IPS-20b (cell line): ENCODE measurements around the gene KIRREL3.

Source experiments
- H3K27ac ChIP-seq: one replicate; pipeline ENCODE4 v1.5.1; 2013; ENCODE audit warnings: low read length
- H3K27me3 ChIP-seq: 2 replicates; pipeline ENCODE4 v1.6.1; 2013; ENCODE audit warnings: mild to moderate bottlenecking, low read length, inconsistent platforms; ENCODE audit not compliant: insufficient read depth
- H3K36me3 ChIP-seq: 2 replicates; pipeline ENCODE4 v1.6.1; 2013; ENCODE audit warnings: low read depth, mild to moderate bottlenecking, inconsistent platforms, low read length, moderate library complexity; ENCODE audit not compliant: insufficient read depth
- H3K4me1 ChIP-seq: 2 replicates; pipeline ENCODE4 v1.6.1; 2013; ENCODE audit warnings: mild to moderate bottlenecking, control low read depth, inconsistent platforms, low read length, moderate library complexity; ENCODE audit not compliant: insufficient read depth
- H3K4me3 ChIP-seq: 2 replicates; pipeline ENCODE4 v1.5.1; 2013; ENCODE audit warnings: mild to moderate bottlenecking, low read length, inconsistent platforms
- H3K9ac ChIP-seq: 2 replicates; pipeline ENCODE4 v1.6.1; 2013; ENCODE audit warnings: low read depth, mild to moderate bottlenecking, inconsistent platforms, low read length, moderate library complexity
- H3K9me3 ChIP-seq: 2 replicates; pipeline ENCODE4 v1.6.1; 2013; ENCODE audit warnings: mild to moderate bottlenecking, low read depth, low read length, inconsistent platforms; ENCODE audit not compliant: insufficient read depth

KIRREL3 gene

DNA sequence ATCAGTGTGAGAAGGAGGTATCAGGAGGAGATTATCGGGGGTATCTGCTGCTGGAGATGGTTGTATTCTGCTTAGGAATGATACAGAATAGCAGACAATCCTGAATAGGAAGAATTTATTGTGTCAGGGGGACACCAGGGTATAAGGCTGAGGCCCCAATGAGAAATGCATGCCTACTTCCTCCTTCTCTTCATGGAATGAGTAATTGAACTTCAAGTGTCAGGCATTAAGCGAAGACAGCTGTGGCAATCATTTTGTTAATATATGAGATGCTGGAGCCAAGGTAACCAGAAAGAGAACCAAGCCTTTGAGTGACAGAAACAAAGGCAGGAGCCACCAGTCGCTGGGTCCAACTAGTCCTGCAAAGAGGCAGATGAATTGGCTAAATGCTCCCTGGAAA is 49.1 kb downstream of the KIRREL3 start:
- H3K27ac ChIP-seq = no peak overlapping the region
- H3K9me3 ChIP-seq = no peaks in the 10 kb centered on the region
- H3K9ac ChIP-seq = no peak overlapping the region
- no peaks in the 10 kb centered on the region for H3K27me3 ChIP-seq
- no peaks in the 10 kb centered on the region for H3K36me3 ChIP-seq
- no peak overlapping the region for H3K4me3 ChIP-seq
- no peaks in the 10 kb centered on the region for H3K4me1 ChIP-seq

DNA sequence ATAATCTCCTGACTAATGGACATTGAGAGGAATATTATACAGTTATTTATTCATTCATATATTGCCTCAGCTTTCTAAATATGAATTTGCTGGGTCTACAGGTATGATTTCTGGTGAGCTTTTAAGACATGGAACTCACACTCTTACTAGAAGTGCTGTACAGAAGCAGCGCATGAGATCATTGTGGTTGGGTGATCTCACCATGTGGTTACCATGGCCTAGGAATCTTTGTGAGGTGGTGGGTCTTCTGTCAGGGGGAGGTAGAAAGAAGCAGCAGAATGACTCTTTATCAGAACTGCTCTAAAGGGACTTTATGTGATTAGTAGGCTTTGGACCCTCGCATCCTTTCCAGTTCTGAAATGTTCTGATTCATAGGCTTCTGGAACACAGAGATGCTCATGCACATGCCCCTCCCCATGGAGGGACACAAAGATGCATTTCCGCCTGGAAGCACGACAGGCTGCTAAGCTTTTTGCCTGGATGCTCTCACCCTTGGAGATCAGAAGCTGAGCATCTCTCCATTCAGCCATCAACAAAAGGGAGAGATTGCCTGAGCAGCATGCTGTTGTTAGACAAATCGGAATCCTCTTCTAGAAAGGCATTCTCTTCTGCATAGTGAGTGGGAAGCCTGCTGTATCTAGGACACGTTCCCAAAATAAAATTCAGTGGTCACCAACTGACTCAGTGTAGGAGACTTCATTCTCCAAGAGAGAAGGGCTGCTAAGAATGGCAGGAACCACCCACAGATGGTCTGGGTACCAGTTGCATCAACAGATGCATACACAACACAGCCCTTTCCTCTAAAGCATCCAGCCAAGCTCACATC is 51.3 kb downstream of the KIRREL3 start:
- Histone ChIP-seq H3K4me3 (no peak overlapping the region), H3K27me3 (no peaks in the 10 kb centered on the region), H3K9ac (no peak overlapping the region), H3K36me3 (no peaks in the 10 kb centered on the region), H3K9me3 (no peaks in the 10 kb centered on the region), H3K4me1 (no peaks in the 10 kb centered on the region), H3K27ac (no peak overlapping the region)

- Histone ChIP-seq H3K4me3 (no peak overlapping the region), H3K27me3 (no peaks in the 10 kb centered on the region), H3K27ac (no peak overlapping the region), H3K9me3 (no peaks in the 10 kb centered on the region), H3K4me1 (no peaks in the 10 kb centered on the region), H3K36me3 (no peaks in the 10 kb centered on the region), H3K9ac (no peak overlapping the region)
These were observed 52.0 kb downstream of the KIRREL3 start for GRCh38 chr11:126948563-126948962.

DNA sequence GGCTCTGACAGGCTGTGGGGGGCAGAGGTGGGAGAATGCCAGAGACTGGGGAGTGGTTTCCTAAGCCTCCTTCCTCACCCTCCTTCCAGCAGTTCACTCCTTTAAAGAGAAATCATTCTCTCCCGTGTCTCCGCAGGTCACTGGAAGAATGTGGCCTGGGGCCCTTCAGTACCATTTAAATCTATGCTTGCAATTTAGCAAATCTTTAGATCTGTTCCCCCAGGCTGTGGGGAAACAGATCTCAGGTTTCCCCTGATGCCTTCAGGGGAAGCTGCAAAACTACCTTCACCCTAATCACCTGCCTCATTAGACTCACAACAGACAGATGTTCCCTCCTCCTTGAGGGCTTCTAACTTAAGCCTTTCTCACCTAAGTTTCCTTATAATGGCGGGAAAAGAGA is 55.3 kb downstream of the KIRREL3 start:
- Histone ChIP-seq H3K27me3 (no peaks in the 10 kb centered on the region; the same call in 1 of the 2 replicates), H3K4me1 (no peaks in the 10 kb centered on the region), H3K9me3 (no peaks in the 10 kb centered on the region), H3K36me3 (no peaks in the 10 kb centered on the region), H3K4me3 (no peak overlapping the region), H3K9ac (no peak overlapping the region), H3K27ac (no peak overlapping the region)

DNA sequence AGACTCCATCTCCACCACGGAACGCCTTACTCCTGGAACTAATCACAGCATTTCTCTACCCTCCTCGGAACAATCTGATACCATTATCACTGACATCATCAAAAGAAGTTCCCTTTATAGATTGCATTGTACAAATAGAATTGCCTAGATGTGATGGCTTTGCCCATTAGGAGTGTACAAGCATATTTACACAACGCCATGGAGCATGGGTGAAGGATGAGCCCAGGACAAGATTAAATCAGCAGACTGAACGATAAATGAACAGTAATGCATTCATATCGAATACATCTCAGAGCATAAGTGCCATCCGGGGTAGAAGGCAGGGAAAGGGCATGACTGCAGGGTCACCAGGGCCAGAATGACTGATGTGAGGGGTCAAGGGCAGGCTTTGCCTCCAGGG is 57.3 kb downstream of the KIRREL3 start:
- H3K9me3 ChIP-seq = no peaks in the 10 kb centered on the region
- no peak overlapping the region for H3K4me3 ChIP-seq
- no peaks in the 10 kb centered on the region for H3K36me3 ChIP-seq
- no peak overlapping the region for H3K27ac ChIP-seq
- H3K9ac ChIP-seq = no peak overlapping the region
- H3K27me3 ChIP-seq = no peaks in the 10 kb centered on the region; the same call in 1 of the 2 replicates
- no peaks in the 10 kb centered on the region for H3K4me1 ChIP-seq

GRCh38 chr11:126942146-126942545 is 58.4 kb downstream of the KIRREL3 start:
- Histone ChIP-seq H3K4me1 (no peaks in the 10 kb centered on the region), H3K27me3 (no peaks in the 10 kb centered on the region; the same call in 1 of the 2 replicates), H3K9me3 (no peaks in the 10 kb centered on the region), H3K27ac (no peak overlapping the region), H3K36me3 (no peaks in the 10 kb centered on the region), H3K9ac (no peak overlapping the region), H3K4me3 (no peak overlapping the region)

DNA sequence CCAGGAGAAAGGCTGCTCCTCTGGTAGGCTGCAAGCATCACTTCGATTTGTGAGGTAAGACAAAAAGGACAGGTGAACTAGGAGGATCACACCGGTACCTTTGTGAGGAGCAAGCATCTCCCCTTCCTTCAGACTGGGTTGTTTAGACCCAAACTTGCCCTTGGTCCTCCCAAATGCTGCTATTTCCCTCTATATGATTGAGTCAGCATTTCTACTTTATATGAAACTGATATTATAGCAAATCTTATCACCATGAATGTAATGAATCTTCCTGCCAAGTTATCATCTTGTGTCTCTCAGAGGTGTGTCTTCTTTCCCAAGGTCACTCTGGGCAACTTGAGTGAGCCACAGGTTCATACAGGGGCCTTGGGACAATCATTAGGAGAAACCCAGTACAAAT is 61.0 kb downstream of the KIRREL3 start:
- no peaks in the 10 kb centered on the region for H3K36me3 ChIP-seq
- H3K27ac ChIP-seq = no peak overlapping the region
- H3K9ac ChIP-seq = no peak overlapping the region
- no peaks in the 10 kb centered on the region for H3K4me1 ChIP-seq
- H3K9me3 ChIP-seq = no peaks in the 10 kb centered on the region
- no peaks in the 10 kb centered on the region; the same call in 1 of the 2 replicates for H3K27me3 ChIP-seq
- H3K4me3 ChIP-seq = no peak overlapping the region

GRCh38 chr11:126938718-126939117 is 61.9 kb downstream of the KIRREL3 start:
- Histone ChIP-seq H3K9ac (no peak overlapping the region), H3K9me3 (no peaks in the 10 kb centered on the region), H3K27ac (no peak overlapping the region), H3K4me3 (no peak overlapping the region), H3K4me1 (no peaks in the 10 kb centered on the region), H3K27me3 (no peaks in the 10 kb centered on the region; the same call in 1 of the 2 replicates), H3K36me3 (no peaks in the 10 kb centered on the region)

GRCh38 chr11:126930091-126930841 is 70.3 kb downstream of the KIRREL3 start:
- H3K4me3 ChIP-seq = no peak overlapping the region
- no peaks in the 10 kb centered on the region for H3K9me3 ChIP-seq
- no peaks in the 10 kb centered on the region for H3K36me3 ChIP-seq
- no peak overlapping the region for H3K27ac ChIP-seq
- no peaks in the 10 kb centered on the region for H3K27me3 ChIP-seq
- no peaks in the 10 kb centered on the region for H3K4me1 ChIP-seq
- H3K9ac ChIP-seq = no peak overlapping the region

DNA sequence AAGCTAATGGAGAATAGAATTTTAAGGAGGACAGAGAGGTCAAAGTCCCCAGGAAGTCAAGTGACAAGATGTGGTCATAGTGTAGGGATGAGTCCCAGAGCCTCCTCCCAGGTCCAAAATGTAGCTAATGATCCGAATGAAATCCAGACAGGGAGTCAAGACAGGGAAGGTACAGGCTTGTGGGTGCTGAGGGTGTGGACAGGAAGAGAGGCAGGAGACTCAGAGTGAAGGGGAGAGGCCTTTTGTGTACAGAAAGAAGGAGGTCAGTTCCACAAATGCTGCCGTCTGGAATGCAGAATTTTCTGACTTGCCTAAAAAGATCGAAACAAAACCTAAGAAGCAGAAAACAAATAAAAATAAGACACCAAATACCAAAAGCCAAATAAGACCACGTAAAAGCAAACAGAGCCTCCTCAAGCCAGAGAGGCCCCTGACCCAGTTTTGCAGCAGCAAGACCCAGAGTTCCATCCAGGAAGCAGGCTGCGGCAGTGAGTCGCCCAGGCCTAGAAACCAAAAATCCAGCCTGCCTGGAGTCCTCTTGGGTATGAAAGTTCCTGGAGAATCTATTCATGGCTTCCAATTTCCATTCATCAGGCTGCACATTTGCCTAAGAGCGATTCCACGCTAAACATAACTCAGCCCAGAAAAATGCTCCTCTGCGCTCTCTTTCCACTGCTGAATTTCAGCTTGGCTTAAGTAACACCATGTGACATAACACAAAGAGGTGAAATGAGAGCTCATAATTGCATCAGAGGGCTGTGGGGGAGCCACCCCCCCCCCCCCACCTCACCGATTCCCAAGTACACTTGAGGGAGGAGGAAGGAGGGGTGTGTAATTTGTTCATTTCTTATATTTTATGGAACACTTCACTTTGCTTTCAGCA is 71.2 kb downstream of the KIRREL3 start:
- H3K27ac ChIP-seq = no peak overlapping the region
- H3K27me3 ChIP-seq = no peaks in the 10 kb centered on the region
- H3K9ac ChIP-seq = no peak overlapping the region
- H3K4me1 ChIP-seq = no peaks in the 10 kb centered on the region
- H3K4me3 ChIP-seq = no peak overlapping the region
- no peaks in the 10 kb centered on the region for H3K36me3 ChIP-seq
- H3K9me3 ChIP-seq = no peaks in the 10 kb centered on the region

DNA sequence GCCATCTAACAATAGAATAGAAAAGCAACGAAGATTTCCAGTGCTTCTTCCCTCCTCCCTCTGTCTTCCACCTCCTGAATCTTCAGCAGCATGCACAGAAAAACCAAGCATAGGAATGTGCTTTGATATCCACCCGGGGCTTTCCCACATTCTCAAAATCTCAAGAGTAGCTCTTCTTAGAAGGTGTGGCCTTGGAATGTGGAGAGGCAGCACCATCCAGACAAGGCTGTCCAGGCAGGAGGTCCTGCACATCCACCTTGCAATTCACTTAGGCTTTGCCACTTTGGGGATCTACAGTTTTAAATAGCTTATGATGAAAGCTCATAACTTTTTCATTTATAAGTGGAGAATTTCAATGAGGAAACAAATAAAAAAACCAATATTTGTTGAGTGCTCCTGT is 72.9 kb downstream of the KIRREL3 start:
- H3K9me3 ChIP-seq = no peaks in the 10 kb centered on the region
- H3K27ac ChIP-seq = no peak overlapping the region
- no peaks in the 10 kb centered on the region for H3K4me1 ChIP-seq
- no peak overlapping the region for H3K4me3 ChIP-seq
- no peaks in the 10 kb centered on the region for H3K36me3 ChIP-seq
- H3K27me3 ChIP-seq = no peaks in the 10 kb centered on the region
- H3K9ac ChIP-seq = no peak overlapping the region
